ENCODE measurements around the gene TNRC6B. TPM values are rescaled to one million over a fixed set of nuclear protein-coding genes. Genes with fewer than 3 reads are reported as not detected.

TNRC6B gene
- total RNA-seq, 1 experiment from 2014 or later: 58.1 TPM

DNA sequence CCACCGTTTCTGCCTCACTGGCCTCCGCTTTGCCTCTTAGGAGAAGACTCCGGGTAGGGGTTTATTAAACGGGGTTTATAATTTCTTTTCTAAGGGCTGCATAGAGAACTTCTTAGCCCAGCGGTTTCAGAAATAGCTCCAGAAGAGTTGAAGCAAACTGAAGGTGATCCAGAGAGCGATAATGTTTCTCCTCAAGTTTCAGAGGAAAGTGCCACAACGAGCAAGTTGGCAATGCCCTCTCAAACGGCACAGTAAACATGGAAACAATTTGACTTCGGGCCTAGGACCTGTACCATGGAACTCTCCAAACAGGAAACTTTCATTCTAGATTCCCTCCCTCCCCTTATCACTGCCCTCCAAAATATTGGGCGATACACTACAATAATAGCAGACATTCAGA lies 169.6 kb downstream of the TNRC6B start:
- H3K4me1 Mint-ChIP-seq: peaks cover 8% of the 10 kb centered on the region in 2 experiments
- peak overlapping the region; percentile 84 for H3K9ac ChIP-seq (ENCODE audit: extremely low read depth, insufficient read length, low read length)
- peak overlapping the region; percentile 2 to 98 (median 7); a peak in 3 of 7 replicates for H3K27ac Mint-ChIP-seq
- no peak for DNase-seq
- no peaks in the 10 kb centered on the region for H4K20me1 ChIP-seq (ENCODE audit: control insufficient read depth, insufficient read depth, insufficient read length)
- no peak overlapping the region for H3K4ac ChIP-seq (ENCODE audit: low read depth, low read length)
- peaks cover 23% of the 10 kb centered on the region; the same call in 1 of the 2 replicates for H3K79me2 ChIP-seq (ENCODE audit: insufficient read depth, low read length)
- no peaks in the 10 kb centered on the region for H3K9me3 ChIP-seq (ENCODE audit: control insufficient read depth, low read depth, low read length)
- no peak overlapping the region for H2BK120ac ChIP-seq (ENCODE audit: low read depth, low read length, poor library complexity, severe bottlenecking)
- H3K14ac ChIP-seq (ENCODE audit: insufficient read depth, low read length): no peak overlapping the region
- no peaks in the 10 kb centered on the region for H3K27me3 Mint-ChIP-seq (ENCODE audit: low read depth)
- no peaks in the 10 kb centered on the region for H3K27me3 ChIP-seq (ENCODE audit: insufficient read depth, low read length)
- H4K5ac ChIP-seq (ENCODE audit: insufficient read length, low read depth, low read length): no peak overlapping the region
- H3K23me2 ChIP-seq (ENCODE audit: insufficient read length, low read depth, low read length, poor library complexity, severe bottlenecking): peaks cover 16% of the 10 kb centered on the region
- peak overlapping the region; percentile 99 for H3K4me3 Mint-ChIP-seq
- no peak overlapping the region for H2AFZ ChIP-seq (ENCODE audit: low read length)
- H3T11ph ChIP-seq (ENCODE audit: low read length): no peak overlapping the region
- no peak overlapping the region for H3K23ac ChIP-seq (ENCODE audit: insufficient read length, low read depth, low read length)
- peak overlapping the region; percentile 98 for H3K4me2 ChIP-seq (ENCODE audit: insufficient read depth, insufficient read length, low read length)
- H2BK12ac ChIP-seq (ENCODE audit: insufficient read length, low read depth, low read length): no peak overlapping the region
- no peak overlapping the region for H2AK5ac ChIP-seq (ENCODE audit: insufficient read length, low read length)
- no peak overlapping the region for H3K56ac ChIP-seq (ENCODE audit: insufficient read length, low read depth, low read length)
- no peak overlapping the region for H4K91ac ChIP-seq (ENCODE audit: insufficient read length, low read depth, low read length)
- TF ChIP-seq, protein P1, sequence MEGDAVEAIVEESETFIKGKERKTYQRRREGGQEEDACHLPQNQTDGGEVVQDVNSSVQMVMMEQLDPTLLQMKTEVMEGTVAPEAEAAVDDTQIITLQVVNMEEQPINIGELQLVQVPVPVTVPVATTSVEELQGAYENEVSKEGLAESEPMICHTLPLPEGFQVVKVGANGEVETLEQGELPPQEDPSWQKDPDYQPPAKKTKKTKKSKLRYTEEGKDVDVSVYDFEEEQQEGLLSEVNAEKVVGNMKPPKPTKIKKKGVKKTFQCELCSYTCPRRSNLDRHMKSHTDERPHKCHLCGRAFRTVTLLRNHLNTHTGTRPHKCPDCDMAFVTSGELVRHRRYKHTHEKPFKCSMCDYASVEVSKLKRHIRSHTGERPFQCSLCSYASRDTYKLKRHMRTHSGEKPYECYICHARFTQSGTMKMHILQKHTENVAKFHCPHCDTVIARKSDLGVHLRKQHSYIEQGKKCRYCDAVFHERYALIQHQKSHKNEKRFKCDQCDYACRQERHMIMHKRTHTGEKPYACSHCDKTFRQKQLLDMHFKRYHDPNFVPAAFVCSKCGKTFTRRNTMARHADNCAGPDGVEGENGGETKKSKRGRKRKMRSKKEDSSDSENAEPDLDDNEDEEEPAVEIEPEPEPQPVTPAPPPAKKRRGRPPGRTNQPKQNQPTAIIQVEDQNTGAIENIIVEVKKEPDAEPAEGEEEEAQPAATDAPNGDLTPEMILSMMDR (conservative IDR thresholded peaks at IDR 0.05): no peak
- no peak overlapping the region for H4K8ac ChIP-seq (replicated peaks; ENCODE audit: insufficient read length, low read depth, low read length)
- H3K79me1 ChIP-seq (ENCODE audit: insufficient read depth, low read depth, low read length, poor library complexity, severe bottlenecking): peaks cover 3% of the 10 kb centered on the region
- H3K9me3 Mint-ChIP-seq: no peaks in the 10 kb centered on the region; a peak in 1 of 5 replicates
- WGBS (ENCODE audit: extremely low coverage, insufficient read length, low lambda C conversion rate): no CpG with 5 or more reads among the region's 10 CpGs
- H2BK5ac ChIP-seq (ENCODE audit: insufficient read length, low read length): no peak overlapping the region
- no peak overlapping the region for H2BK15ac ChIP-seq (ENCODE audit: low read depth, low read length)
- H3K27ac ChIP-seq (ENCODE audit: insufficient read length, low read depth, low read length): no peak overlapping the region
- no peak overlapping the region for H3K18ac ChIP-seq (ENCODE audit: insufficient read length, low read depth, low read length)
- H2BK20ac ChIP-seq (ENCODE audit: low read depth, low read length, poor library complexity, severe bottlenecking): no peak overlapping the region
- H3K36me3 Mint-ChIP-seq (ENCODE audit: insufficient read depth in 1 of 3, low read depth in 3 of 3): peaks cover 18 to 44% (median 36%) of the 10 kb centered on the region in 3 experiments; a peak in 6 of 7 replicates
- no peaks in the 10 kb centered on the region for H3K4me1 ChIP-seq (ENCODE audit: insufficient read depth, low read length)

Data from H9 (cell line).